ENCODE data around the gene RECK.

The RECK gene

DNA sequence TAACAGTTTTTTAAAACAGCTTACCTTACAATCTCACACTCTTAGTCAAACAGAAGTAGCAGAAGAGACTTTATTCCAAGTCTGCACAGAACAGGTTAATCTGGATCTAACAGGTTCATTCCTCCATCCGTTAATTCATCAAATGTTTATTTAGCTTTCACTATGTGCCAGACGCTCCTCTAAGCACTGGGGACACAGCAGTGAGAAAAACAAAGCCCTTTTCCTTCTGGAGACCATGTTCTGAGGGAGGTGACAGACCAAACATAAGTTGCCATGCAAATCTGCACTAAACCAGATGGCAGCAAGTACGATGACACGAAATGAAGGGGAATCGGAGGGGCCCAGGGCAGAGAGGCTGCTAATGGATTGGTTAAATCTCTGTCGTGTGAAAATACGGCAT is 82.8 kb downstream of the RECK start:
- Histone ChIP-seq H3K27me3 (ENCODE audit: control insufficient read depth, insufficient read depth, low read length) (no peaks in the 10 kb centered on the region), H3K79me2 (no peaks in the 10 kb centered on the region), H3K4me2 (ENCODE audit: low read length) (no peak overlapping the region), H3K36me3 (ENCODE audit: control insufficient read depth, insufficient read depth, low read length) (no peaks in the 10 kb centered on the region), H3K4me3 (ENCODE audit: low read depth, low read length) (no peak overlapping the region), H3K27ac (no peak overlapping the region), H3K4me1 (no peaks in the 10 kb centered on the region), H2AFZ (no peak overlapping the region), H3K9me3 (ENCODE audit: control insufficient read depth, low read length) (no peaks in the 10 kb centered on the region), H3K9ac (no peak overlapping the region)
- TF ChIP-seq, protein P1, sequence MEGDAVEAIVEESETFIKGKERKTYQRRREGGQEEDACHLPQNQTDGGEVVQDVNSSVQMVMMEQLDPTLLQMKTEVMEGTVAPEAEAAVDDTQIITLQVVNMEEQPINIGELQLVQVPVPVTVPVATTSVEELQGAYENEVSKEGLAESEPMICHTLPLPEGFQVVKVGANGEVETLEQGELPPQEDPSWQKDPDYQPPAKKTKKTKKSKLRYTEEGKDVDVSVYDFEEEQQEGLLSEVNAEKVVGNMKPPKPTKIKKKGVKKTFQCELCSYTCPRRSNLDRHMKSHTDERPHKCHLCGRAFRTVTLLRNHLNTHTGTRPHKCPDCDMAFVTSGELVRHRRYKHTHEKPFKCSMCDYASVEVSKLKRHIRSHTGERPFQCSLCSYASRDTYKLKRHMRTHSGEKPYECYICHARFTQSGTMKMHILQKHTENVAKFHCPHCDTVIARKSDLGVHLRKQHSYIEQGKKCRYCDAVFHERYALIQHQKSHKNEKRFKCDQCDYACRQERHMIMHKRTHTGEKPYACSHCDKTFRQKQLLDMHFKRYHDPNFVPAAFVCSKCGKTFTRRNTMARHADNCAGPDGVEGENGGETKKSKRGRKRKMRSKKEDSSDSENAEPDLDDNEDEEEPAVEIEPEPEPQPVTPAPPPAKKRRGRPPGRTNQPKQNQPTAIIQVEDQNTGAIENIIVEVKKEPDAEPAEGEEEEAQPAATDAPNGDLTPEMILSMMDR (IDR thresholded peaks at IDR 0.05): no peak

GRCh38 chr9:36120705-36121104 is 84.0 kb downstream of the RECK start:
- Histone ChIP-seq H3K4me2 (ENCODE audit: low read length) (no peak overlapping the region), H3K9me3 (ENCODE audit: control insufficient read depth, low read length) (no peaks in the 10 kb centered on the region), H2AFZ (no peak overlapping the region), H3K27me3 (ENCODE audit: control insufficient read depth, insufficient read depth, low read length) (no peaks in the 10 kb centered on the region), H3K4me1 (no peaks in the 10 kb centered on the region), H3K27ac (no peak overlapping the region), H3K79me2 (no peaks in the 10 kb centered on the region), H3K4me3 (ENCODE audit: low read depth, low read length) (no peak overlapping the region), H3K36me3 (ENCODE audit: control insufficient read depth, insufficient read depth, low read length) (no peaks in the 10 kb centered on the region), H3K9ac (no peak overlapping the region)
- TF ChIP-seq, protein P1 (IDR thresholded peaks at IDR 0.05): no peak

DNA sequence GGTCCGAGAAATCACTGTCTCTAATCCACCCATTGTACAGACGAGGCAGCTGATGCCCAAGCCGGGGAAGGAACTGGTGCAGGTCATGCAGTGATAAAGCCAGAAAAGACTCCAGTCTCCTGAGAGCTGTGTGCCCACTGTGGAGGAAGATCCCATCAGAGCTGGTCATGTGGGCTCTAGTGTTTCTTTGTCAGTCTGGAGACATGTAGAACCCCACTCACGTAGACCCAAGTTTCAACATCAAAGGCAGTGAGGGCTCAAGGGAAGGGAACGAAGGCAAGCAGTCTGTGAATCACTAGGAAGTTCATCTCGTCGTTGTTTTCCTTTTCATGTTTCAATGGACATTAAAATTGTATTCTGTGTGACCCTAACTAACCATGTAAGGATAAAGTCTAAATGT is 85.3 kb downstream of the RECK start:
- Histone ChIP-seq H3K27ac (no peak overlapping the region), H3K9ac (no peak overlapping the region), H3K4me1 (no peaks in the 10 kb centered on the region), H2AFZ (no peak overlapping the region), H3K36me3 (ENCODE audit: control insufficient read depth, insufficient read depth, low read length) (no peaks in the 10 kb centered on the region), H3K27me3 (ENCODE audit: control insufficient read depth, insufficient read depth, low read length) (no peaks in the 10 kb centered on the region), H3K9me3 (ENCODE audit: control insufficient read depth, low read length) (no peaks in the 10 kb centered on the region), H3K4me3 (ENCODE audit: low read depth, low read length) (no peak overlapping the region), H3K79me2 (no peaks in the 10 kb centered on the region), H3K4me2 (ENCODE audit: low read length) (no peak overlapping the region)
- TF ChIP-seq, protein P1 (IDR thresholded peaks at IDR 0.05): no peak

DNA sequence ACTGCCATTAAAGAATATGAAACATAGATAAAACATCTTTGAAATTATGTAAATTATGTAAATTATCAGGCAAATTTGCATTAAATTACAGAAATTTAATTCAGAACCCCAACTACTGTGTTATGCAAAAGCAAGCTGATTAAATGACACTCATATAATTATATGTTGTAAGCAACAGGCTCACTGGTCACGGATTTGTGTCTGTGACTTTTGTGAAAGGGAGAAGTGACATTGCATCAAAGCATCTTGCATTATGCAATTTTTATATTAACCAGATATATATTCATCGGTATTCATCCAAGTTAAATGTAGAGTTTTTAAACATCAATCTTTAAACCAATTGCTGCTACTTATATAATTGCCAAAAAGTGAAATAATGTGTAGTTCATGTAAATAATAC is 86.8 kb downstream of the RECK start:
- H3K9me3 ChIP-seq (ENCODE audit: control insufficient read depth, low read length): no peaks in the 10 kb centered on the region
- no peaks in the 10 kb centered on the region for H3K4me1 ChIP-seq
- H3K36me3 ChIP-seq (ENCODE audit: control insufficient read depth, insufficient read depth, low read length): no peaks in the 10 kb centered on the region
- no peak overlapping the region for H2AFZ ChIP-seq
- no peak overlapping the region for H3K4me3 ChIP-seq (ENCODE audit: low read depth, low read length)
- no peak overlapping the region for H3K27ac ChIP-seq
- no peak overlapping the region for H3K9ac ChIP-seq
- TF ChIP-seq, protein P1 (IDR thresholded peaks at IDR 0.05): no peak
- H3K27me3 ChIP-seq (ENCODE audit: control insufficient read depth, insufficient read depth, low read length): no peaks in the 10 kb centered on the region
- no peaks in the 10 kb centered on the region for H3K79me2 ChIP-seq
- no peak overlapping the region for H3K4me2 ChIP-seq (ENCODE audit: low read length)

GRCh38 chr9:36125062-36125855 is 88.5 kb downstream of the RECK start:
- H3K4me1 ChIP-seq: no peaks in the 10 kb centered on the region
- H3K9me3 ChIP-seq (ENCODE audit: control insufficient read depth, low read length): no peaks in the 10 kb centered on the region
- no peaks in the 10 kb centered on the region for H3K36me3 ChIP-seq (ENCODE audit: control insufficient read depth, insufficient read depth, low read length)
- no peak overlapping the region for H3K27ac ChIP-seq
- H3K9ac ChIP-seq: no peak overlapping the region
- TF ChIP-seq, protein P1 (IDR thresholded peaks at IDR 0.05): no peak
- H2AFZ ChIP-seq: no peak overlapping the region
- H3K27me3 ChIP-seq (ENCODE audit: control insufficient read depth, insufficient read depth, low read length): no peaks in the 10 kb centered on the region
- no peak overlapping the region for H3K4me2 ChIP-seq (ENCODE audit: low read length)
- no peaks in the 10 kb centered on the region for H3K79me2 ChIP-seq
- no peak overlapping the region for H3K4me3 ChIP-seq (ENCODE audit: low read depth, low read length)
